Kidney (tissue), 14 donors: ENCODE measurements around the gene RECQL5. TPM values are rescaled to one million over a fixed set of nuclear protein-coding genes. Genes with fewer than 3 reads are reported as not detected.
"Not testable (repeated sequence)": the region's sequence is repeated elsewhere in the genome, so short reads cannot be mapped to it uniquely, and the experiment has no call there.

Experiments
- DNase-seq, 5 donors: peaks; one replicate each; pipeline ENCODE4 v3.0.0-alpha.2; 2013 to 2020
- FAIRE-seq: peaks from 2 replicates; lab custom pipeline; 2012; peaks lifted over from hg19 to GRCh38; lab: Jason Lieb, UNC
- H3K27ac ChIP-seq, 2 donors: one replicate each; pipeline ENCODE4 v1.7.0; 2013; ENCODE audit warnings: low read depth in 2 of 2, low read length in 2 of 2, inconsistent platforms in 1 of 2
- H3K27me3 ChIP-seq: one replicate; pipeline ENCODE4 v1.7.1; 2013; ENCODE audit warnings: low read length, inconsistent platforms; ENCODE audit not compliant: control insufficient read depth, insufficient read depth
- H3K36me3 ChIP-seq, 3 donors: one replicate each; pipeline versions ENCODE4 v1.7.0 to v1.7.1; 2013; ENCODE audit warnings: low read length in 3 of 3, control low read depth in 1 of 3, inconsistent platforms in 1 of 3; ENCODE audit not compliant: insufficient read depth in 3 of 3, control insufficient read depth in 2 of 3
- H3K4me1 ChIP-seq, 3 donors: one replicate each; pipeline versions ENCODE4 v1.7.0 to v1.7.1; 2013; ENCODE audit warnings: low read length in 3 of 3, inconsistent platforms in 1 of 3, low read depth in 1 of 3; ENCODE audit not compliant: control insufficient read depth in 2 of 3, insufficient read depth in 2 of 3
- H3K4me3 ChIP-seq, 3 donors: one replicate each; pipeline versions ENCODE4 v1.7.0 to v1.8.1; 2013; ENCODE audit warnings: low read length in 3 of 3, control low read depth in 1 of 3, inconsistent platforms in 1 of 3
- H3K9ac ChIP-seq, 3 donors: one replicate each; pipeline versions ENCODE4 v1.7.0 to v1.7.1; 2013; ENCODE audit warnings: low read length in 3 of 3, control low read depth in 1 of 3, inconsistent platforms in 1 of 3
- H3K9me3 ChIP-seq, 3 donors: one replicate each; pipeline versions ENCODE4 v1.7.0 to v1.7.1; 2013; ENCODE audit warnings: low read length in 3 of 3, control low read depth in 1 of 3, inconsistent platforms in 1 of 3; ENCODE audit not compliant: control insufficient read depth in 2 of 3, insufficient read depth in 1 of 3
- intact Hi-C: fragments of 100-400 bp; cut with DNase I; formaldehyde crosslinking; loops from one replicate; pipeline ENCODE4 v1.11.1; 2022
- polyA plus RNA-seq: library from polyadenylated mRNA; stranded (reverse); fragments of 350-450 nt; fragmentation: Illumina TruSeq; extraction: RNeasy Lipid Tissue Mini Kit (QIAGEN cat#74804); gene quantifications from one replicate; pipeline ENCODE4 v1.2.3, GENCODE V29; 2014; ENCODE audit warnings: low read depth, low replicate concordance; ENCODE audit not compliant: insufficient read depth
- total RNA-seq: library from RNA; stranded (reverse); fragmentation: NEBNext Ultra II Directional; extraction: Animal tissue kit (Norgen Biotek cat#: 25700); gene quantifications from one replicate; pipeline ENCODE4 v1.2.1, GENCODE V29; 2021
- TF ChIP-seq, protein P1 (sequence below): IDR thresholded peaks from 3 replicates; pipeline ENCODE4 v1.5.1; 2012; ENCODE audit warnings: mild to moderate bottlenecking, moderate library complexity, borderline replicate concordance; ENCODE audit not compliant: insufficient read depth; ENCODE audit errors: extremely low read depth
- donor health status: control.
- donor health status: control.
- donor health status: control.
- donor health status: control.
- donor health status: control.
- donor health status: DM: yes; HTN: yes; CAD: no.
- donor health status: Normal renal cell carcinoma (clear cell type).

The RECQL5 gene
- total and polyA plus RNA-seq, 2 donors from 2014 or later = 40.0 to 51.6 TPM

GRCh38 chr17:75639771-75640555 lies 27.0 kb downstream of the RECQL5 start:
- H3K4me1 ChIP-seq = peaks cover 2 to 57% (median 52%) of the 10 kb centered on the region in 3 donors
- DNase-seq = peak; percentile 75 to 92 (median 85)
- intact Hi-C loops = no loop called here

GRCh38 chr17:75639327-75639726 lies 27.6 kb downstream of the RECQL5 start:
- no peaks in the 10 kb centered on the region for H3K36me3 ChIP-seq
- TF ChIP-seq, protein P1, sequence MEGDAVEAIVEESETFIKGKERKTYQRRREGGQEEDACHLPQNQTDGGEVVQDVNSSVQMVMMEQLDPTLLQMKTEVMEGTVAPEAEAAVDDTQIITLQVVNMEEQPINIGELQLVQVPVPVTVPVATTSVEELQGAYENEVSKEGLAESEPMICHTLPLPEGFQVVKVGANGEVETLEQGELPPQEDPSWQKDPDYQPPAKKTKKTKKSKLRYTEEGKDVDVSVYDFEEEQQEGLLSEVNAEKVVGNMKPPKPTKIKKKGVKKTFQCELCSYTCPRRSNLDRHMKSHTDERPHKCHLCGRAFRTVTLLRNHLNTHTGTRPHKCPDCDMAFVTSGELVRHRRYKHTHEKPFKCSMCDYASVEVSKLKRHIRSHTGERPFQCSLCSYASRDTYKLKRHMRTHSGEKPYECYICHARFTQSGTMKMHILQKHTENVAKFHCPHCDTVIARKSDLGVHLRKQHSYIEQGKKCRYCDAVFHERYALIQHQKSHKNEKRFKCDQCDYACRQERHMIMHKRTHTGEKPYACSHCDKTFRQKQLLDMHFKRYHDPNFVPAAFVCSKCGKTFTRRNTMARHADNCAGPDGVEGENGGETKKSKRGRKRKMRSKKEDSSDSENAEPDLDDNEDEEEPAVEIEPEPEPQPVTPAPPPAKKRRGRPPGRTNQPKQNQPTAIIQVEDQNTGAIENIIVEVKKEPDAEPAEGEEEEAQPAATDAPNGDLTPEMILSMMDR = no peak
- no peak for FAIRE-seq
- peaks cover 2 to 55% (median 49%) of the 10 kb centered on the region in 3 donors for H3K4me1 ChIP-seq
- no peaks in the 10 kb centered on the region for H3K9me3 ChIP-seq
- DNase-seq = peak in 2 of 5 donors; percentile 22 to 84
- intact Hi-C loops = no loop called here
- H3K27ac ChIP-seq = peak overlapping the region; percentile 82 to 96
- H3K4me3 ChIP-seq = peak overlapping the region in 1 of 3 donors; percentile 43
- peak overlapping the region in 1 of 3 donors; percentile 85 for H3K9ac ChIP-seq
- no peaks in the 10 kb centered on the region for H3K27me3 ChIP-seq

More at GRCh38 chr17:75639771-75640555, 27.0 kb downstream of the RECQL5 start:
- no peaks in the 10 kb centered on the region for H3K36me3 ChIP-seq
- TF ChIP-seq, protein P1 = no peak
- H3K9me3 ChIP-seq = no peaks in the 10 kb centered on the region
- H3K4me3 ChIP-seq = peak overlapping the region; percentile 20 to 43 (median 36)
- FAIRE-seq = no peak
- H3K27me3 ChIP-seq = no peaks in the 10 kb centered on the region
- H3K9ac ChIP-seq = peak overlapping the region in 2 of 3 donors; percentile 12 to 85
- peak overlapping the region; percentile 82 to 96 for H3K27ac ChIP-seq

- Histone ChIP-seq H3K27me3 (no peaks in the 10 kb centered on the region), H3K9ac (peak overlapping the region in 1 of 3 donors; percentile 85), H3K27ac (peak overlapping the region; percentile 82 to 96), H3K9me3 (no peaks in the 10 kb centered on the region), H3K36me3 (no peaks in the 10 kb centered on the region), H3K4me1 (peaks cover 2 to 59% (median 45%) of the 10 kb centered on the region in 3 donors), H3K4me3 (no peak overlapping the region)
- intact Hi-C loops = no loop called here
- DNase-seq = peak in 2 of 5 donors; percentile 9 to 93
- TF ChIP-seq, protein P1 = no peak
- FAIRE-seq = no peak
These were observed 28.1 kb downstream of the RECQL5 start for GRCh38 chr17:75638893-75639292.

DNA sequence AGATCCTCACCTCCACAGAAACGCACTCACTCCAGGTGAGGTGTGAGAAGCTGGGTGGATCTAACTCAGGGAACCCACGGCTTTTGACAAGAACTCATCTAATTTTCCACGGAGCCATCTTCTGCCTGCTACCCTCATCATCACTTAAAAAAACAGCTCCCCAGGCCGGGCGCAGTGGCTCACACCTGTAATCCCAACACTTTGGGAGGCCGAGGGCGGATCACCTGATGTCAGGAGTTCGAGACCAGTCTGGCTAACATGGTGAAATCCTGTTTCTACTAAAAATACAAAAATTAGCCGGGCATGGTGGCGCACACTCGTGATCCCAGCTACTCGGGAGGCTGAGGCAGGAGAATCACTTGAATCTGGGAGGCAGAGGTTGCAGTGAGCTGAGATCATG lies 28.9 kb downstream of the RECQL5 start:
- peak overlapping the region in 1 of 3 donors; percentile 78 for H3K9ac ChIP-seq
- H3K4me1 ChIP-seq = peaks cover 2 to 60% (median 43%) of the 10 kb centered on the region in 3 donors
- H3K4me3 ChIP-seq, H3K9me3 ChIP-seq, intact Hi-C loops, H3K36me3 ChIP-seq, H3K27me3 ChIP-seq, FAIRE-seq: not testable (repeated sequence)
- peak in 1 of 5 donors; percentile 59 for DNase-seq
- peak overlapping the region; percentile 88 to 96 for H3K27ac ChIP-seq
